Lung (tissue), 12 donors: Measurements from ENCODE around the gene DCDC1. TPM values are rescaled to one million over a fixed set of nuclear protein-coding genes. Genes with fewer than 3 reads are reported as not detected.

Experiments used
- ATAC-seq: fragments of 200-7000 bp; cut with Tn5 transposase; one replicate; pipeline ENCODE4 v1.9.1; 2020; ENCODE audit warnings: moderate number of reproducible peaks; ENCODE audit not compliant: insufficient read depth, low FRiP score
- DNase-seq, 3 donors: peaks; one replicate each; pipeline ENCODE4 v3.0.0-alpha.2; 2013 to 2017
- H3K27ac ChIP-seq, 2 donors: one replicate each; pipeline ENCODE4 v1.5.1; 2013; ENCODE audit warnings: mild to moderate bottlenecking in 2 of 2, moderate library complexity in 2 of 2, control low read depth in 1 of 2, inconsistent platforms in 1 of 2, low read depth in 1 of 2, low read length in 1 of 2
- H3K27me3 ChIP-seq, 3 donors: one replicate each; pipeline ENCODE4 v1.5.1; 2013; ENCODE audit warnings: low read length in 2 of 3; ENCODE audit not compliant: control insufficient read depth in 3 of 3, insufficient read depth in 3 of 3
- H3K36me3 ChIP-seq, 4 donors: one replicate each; pipeline ENCODE4 v1.5.1; 2013; ENCODE audit warnings: low read length in 4 of 4, mild to moderate bottlenecking in 1 of 4, moderate library complexity in 1 of 4; ENCODE audit not compliant: control insufficient read depth in 4 of 4, insufficient read depth in 4 of 4
- H3K4me1 ChIP-seq, 5 donors: one replicate each; pipeline ENCODE4 v1.5.1; 2013; ENCODE audit warnings: low read length in 5 of 5, mild to moderate bottlenecking in 2 of 5, moderate library complexity in 1 of 5; ENCODE audit not compliant: control insufficient read depth in 5 of 5, insufficient read depth in 5 of 5
- H3K4me3 ChIP-seq: one replicate; pipeline ENCODE4 v1.5.1; 2013; ENCODE audit warnings: mild to moderate bottlenecking, control low read depth, moderate library complexity
- H3K9ac ChIP-seq, 2 donors: one replicate each; pipeline ENCODE4 v1.5.1; 2013; ENCODE audit warnings: low read length in 2 of 2, control low read depth in 1 of 2; ENCODE audit not compliant: insufficient read depth in 1 of 2
- H3K9me3 ChIP-seq, 4 donors: one replicate each; pipeline ENCODE4 v1.5.1; 2013; ENCODE audit warnings: low read length in 3 of 4, mild to moderate bottlenecking in 1 of 4, moderate library complexity in 1 of 4; ENCODE audit not compliant: control insufficient read depth in 4 of 4, insufficient read depth in 3 of 4
- WGBS, 2 donors: extraction: QIAGEN DNeasy Blood & Tissue Kit; methylation state at CpG; one replicate each; pipeline ENCODE4 v1.1.7; 2013; 5-methylcytosine and 5-hydroxymethylcytosine counted together
- polyA plus RNA-seq, 2 donors: library from polyadenylated mRNA; stranded (reverse); fragments of 200-250 nt; gene quantifications; one replicate each; pipeline ENCODE4 v1.2.1, GENCODE V29; 2013
- total RNA-seq, 2 donors: library from RNA; depleted of rRNA in 1 of 2; stranded (reverse); fragments of >200 nt in 1 of 2; gene quantifications; one replicate each; pipeline ENCODE4 v1.2.1, GENCODE V29; 2014 to 2021
- TF ChIP-seq, protein P1 (sequence below): IDR thresholded peaks from 2 replicates; pipeline ENCODE4 v1.5.1; 2012; ENCODE audit warnings: mild to moderate bottlenecking; ENCODE audit errors: control extremely low read depth, extremely low read depth
- donor health status: control.
- donor health status: control.
- donor health status: Bipolar disorder and iron deficiency.
- donor health status: healthy.
- donor health status: DM: yes; HTN: yes; CAD: no.

DCDC1 gene
- total and polyA plus RNA-seq, 4 donors, result 0.47 to 20.6 (median 4.7) TPM

- 56 to 72% methylated on average over 4 of the region's 4 CpGs for WGBS, 2 donors
- H3K9ac ChIP-seq, result no peak overlapping the region
- TF ChIP-seq, protein P1, sequence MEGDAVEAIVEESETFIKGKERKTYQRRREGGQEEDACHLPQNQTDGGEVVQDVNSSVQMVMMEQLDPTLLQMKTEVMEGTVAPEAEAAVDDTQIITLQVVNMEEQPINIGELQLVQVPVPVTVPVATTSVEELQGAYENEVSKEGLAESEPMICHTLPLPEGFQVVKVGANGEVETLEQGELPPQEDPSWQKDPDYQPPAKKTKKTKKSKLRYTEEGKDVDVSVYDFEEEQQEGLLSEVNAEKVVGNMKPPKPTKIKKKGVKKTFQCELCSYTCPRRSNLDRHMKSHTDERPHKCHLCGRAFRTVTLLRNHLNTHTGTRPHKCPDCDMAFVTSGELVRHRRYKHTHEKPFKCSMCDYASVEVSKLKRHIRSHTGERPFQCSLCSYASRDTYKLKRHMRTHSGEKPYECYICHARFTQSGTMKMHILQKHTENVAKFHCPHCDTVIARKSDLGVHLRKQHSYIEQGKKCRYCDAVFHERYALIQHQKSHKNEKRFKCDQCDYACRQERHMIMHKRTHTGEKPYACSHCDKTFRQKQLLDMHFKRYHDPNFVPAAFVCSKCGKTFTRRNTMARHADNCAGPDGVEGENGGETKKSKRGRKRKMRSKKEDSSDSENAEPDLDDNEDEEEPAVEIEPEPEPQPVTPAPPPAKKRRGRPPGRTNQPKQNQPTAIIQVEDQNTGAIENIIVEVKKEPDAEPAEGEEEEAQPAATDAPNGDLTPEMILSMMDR, result no peak
- H3K4me1 ChIP-seq, result peaks cover 0 to 7% (median 0%) of the 10 kb centered on the region in 5 donors
- ATAC-seq (no peak), DNase-seq (peak; percentile 49 to 72 (median 71))
- H3K27me3 ChIP-seq, result no peaks in the 10 kb centered on the region
- no peaks in the 10 kb centered on the region for H3K9me3 ChIP-seq
- no peak overlapping the region for H3K27ac ChIP-seq
- no peak overlapping the region for H3K4me3 ChIP-seq
- no peaks in the 10 kb centered on the region for H3K36me3 ChIP-seq
Observed at GRCh38 chr11:31019786-31020185, 349.8 kb downstream of the DCDC1 start.

DNA sequence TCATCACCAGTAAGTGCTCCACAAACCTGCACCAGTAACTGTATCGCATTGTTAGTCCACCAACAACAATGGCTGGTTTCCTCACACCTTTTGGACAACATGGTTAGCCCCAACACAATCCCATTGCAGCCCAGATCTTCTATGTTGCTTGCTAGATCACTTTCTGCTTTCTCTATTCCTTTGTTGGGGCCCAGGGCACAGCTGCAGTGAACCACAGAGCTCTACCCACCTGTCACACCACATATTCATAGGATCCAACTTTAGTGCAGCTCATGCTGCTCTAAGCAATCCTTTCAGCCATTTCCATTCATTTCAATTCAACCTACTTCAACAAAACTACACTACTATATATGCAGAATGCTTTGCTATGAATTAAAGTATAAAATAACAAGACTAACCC lies 364.3 kb downstream of the DCDC1 start:
- DNase-seq, result no peak
- no peak for ATAC-seq
- Histone ChIP-seq H3K9me3 (peaks cover 0 to 2% (median 0%) of the 10 kb centered on the region in 4 donors), H3K4me1 (peaks cover 0 to 9% (median 0%) of the 10 kb centered on the region in 5 donors), H3K27ac (no peak overlapping the region), H3K27me3 (no peaks in the 10 kb centered on the region), H3K36me3 (no peaks in the 10 kb centered on the region), H3K9ac (no peak overlapping the region), H3K4me3 (no peak overlapping the region)
- TF ChIP-seq, protein P1, result no peak
- WGBS, 2 donors, result 87 to 97% methylated on average over 1 of the region's 1 CpG

DNA sequence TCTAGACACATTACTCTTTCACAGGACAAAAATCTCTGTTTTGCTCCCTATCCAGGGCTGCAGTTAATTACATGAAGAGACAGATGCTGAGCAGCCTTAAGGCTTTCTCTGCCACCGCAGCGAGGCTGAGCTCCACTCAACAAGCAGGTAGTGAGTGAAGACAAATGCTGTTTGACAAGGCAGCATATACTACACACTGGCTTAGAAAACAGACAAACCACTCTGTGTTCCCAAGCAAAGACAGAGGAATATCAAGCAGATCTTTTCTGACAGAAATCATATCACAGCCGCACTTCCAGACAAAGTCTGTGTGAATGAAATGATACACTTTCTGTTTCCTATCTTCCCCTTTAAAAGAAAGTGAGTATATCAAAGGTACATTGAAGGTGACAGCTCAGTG lies 368.1 kb downstream of the DCDC1 start:
- TF ChIP-seq, protein P1, result no peak
- H3K9ac ChIP-seq, result no peak overlapping the region
- H3K9me3 ChIP-seq, result peaks cover 0 to 2% (median 0%) of the 10 kb centered on the region in 4 donors
- no peak overlapping the region for H3K27ac ChIP-seq
- no peak for ATAC-seq
- no peaks in the 10 kb centered on the region for H3K36me3 ChIP-seq
- H3K4me1 ChIP-seq, result peaks cover 0 to 9% (median 0%) of the 10 kb centered on the region in 5 donors
- WGBS, 2 donors, result 65 to 81% methylated on average over 3 of the region's 3 CpGs
- H3K4me3 ChIP-seq, result no peak overlapping the region
- no peaks in the 10 kb centered on the region for H3K27me3 ChIP-seq
- DNase-seq, result peak in 2 of 3 donors; percentile 18 to 43

DNA sequence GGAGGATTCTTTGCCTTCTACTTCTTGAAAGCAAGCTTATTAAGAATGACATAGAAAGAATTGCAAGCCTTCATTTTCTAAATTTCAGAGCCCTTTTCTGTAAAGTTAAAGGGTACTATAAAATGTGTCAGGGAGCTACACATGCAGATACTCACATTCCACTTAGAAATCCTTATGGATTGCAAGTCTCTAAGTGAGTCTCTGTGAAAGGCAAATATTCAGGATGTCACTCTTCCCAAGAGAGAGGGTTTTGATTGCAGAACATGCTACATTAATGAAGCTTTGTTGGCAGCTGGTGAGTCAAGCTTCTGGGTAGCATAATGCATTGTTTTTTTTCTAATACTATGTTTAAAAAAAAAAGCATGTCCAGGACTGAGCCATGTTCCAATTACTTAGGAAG lies 369.2 kb downstream of the DCDC1 start:
- ATAC-seq (no peak), DNase-seq (no peak)
- Histone ChIP-seq H3K9me3 (peaks cover 0 to 2% (median 0%) of the 10 kb centered on the region in 4 donors), H3K27me3 (no peaks in the 10 kb centered on the region), H3K27ac (no peak overlapping the region), H3K4me1 (peaks cover 0 to 9% (median 0%) of the 10 kb centered on the region in 5 donors), H3K36me3 (no peaks in the 10 kb centered on the region), H3K4me3 (no peak overlapping the region), H3K9ac (no peak overlapping the region)
- TF ChIP-seq, protein P1, result no peak
